H9 (cell line): ENCODE results near the gene CERS6. TPM values are rescaled to one million over a fixed set of nuclear protein-coding genes. Genes with fewer than 3 reads are reported as not detected.

Source experiments
- DNase-seq: peaks from one replicate; pipeline ENCODE4 v3.0.0-alpha.2; 2017
- H2AFZ ChIP-seq: one replicate; pipeline ENCODE4 v1.6.1; 2013; ENCODE audit warnings: mild to moderate bottlenecking, low read length, control low read depth, moderate library complexity
- H2AK5ac ChIP-seq: 2 replicates; pipeline ENCODE4 v1.6.1; 2013; ENCODE audit warnings: low read length, control low read depth, mixed read lengths; ENCODE audit not compliant: insufficient read length
- H2BK120ac ChIP-seq: one replicate; pipeline ENCODE4 v1.6.1; 2013; ENCODE audit warnings: low read depth, mild to moderate bottlenecking, low read length, control low read depth, inconsistent platforms; ENCODE audit not compliant: poor library complexity, severe bottlenecking
- H2BK12ac ChIP-seq: 2 replicates; pipeline ENCODE4 v1.6.1; 2013; ENCODE audit warnings: low read length, control low read depth, mixed read lengths, low read depth; ENCODE audit not compliant: insufficient read length
- H2BK15ac ChIP-seq: 2 replicates; pipeline ENCODE4 v1.6.1; 2013; ENCODE audit warnings: low read depth, low read length, control low read depth
- H2BK20ac ChIP-seq: one replicate; pipeline ENCODE4 v1.6.1; 2013; ENCODE audit warnings: low read depth, mild to moderate bottlenecking, low read length, control low read depth, inconsistent platforms; ENCODE audit not compliant: poor library complexity, severe bottlenecking
- H2BK5ac ChIP-seq: 2 replicates; pipeline ENCODE4 v1.6.1; 2013; ENCODE audit warnings: low read length, control low read depth, mixed read lengths; ENCODE audit not compliant: insufficient read length
- H3K14ac ChIP-seq: 2 replicates; pipeline ENCODE4 v1.6.1; 2013; ENCODE audit warnings: low read length, control low read depth; ENCODE audit not compliant: insufficient read depth
- H3K18ac ChIP-seq: 2 replicates; pipeline ENCODE4 v1.6.1; 2013; ENCODE audit warnings: low read depth, mild to moderate bottlenecking, mixed read lengths, low read length, control low read depth; ENCODE audit not compliant: insufficient read length
- H3K23ac ChIP-seq: 2 replicates; pipeline ENCODE4 v1.6.1; 2013; ENCODE audit warnings: low read length, control low read depth, mixed read lengths, low read depth; ENCODE audit not compliant: insufficient read length
- H3K23me2 ChIP-seq: 2 replicates; pipeline ENCODE4 v1.6.1; 2013; ENCODE audit warnings: low read depth, mild to moderate bottlenecking, mixed read lengths, low read length, control low read depth; ENCODE audit not compliant: insufficient read length, poor library complexity, severe bottlenecking
- H3K27ac ChIP-seq: 2 replicates; pipeline ENCODE4 v1.5.1; 2013; ENCODE audit warnings: low read length, control low read depth, mixed read lengths, low read depth; ENCODE audit not compliant: insufficient read length
- H3K27me3 ChIP-seq: 2 replicates; pipeline ENCODE4 v1.6.1; 2013; ENCODE audit warnings: low read length, control low read depth, inconsistent platforms; ENCODE audit not compliant: insufficient read depth
- H3K4ac ChIP-seq: 2 replicates; pipeline ENCODE4 v1.6.1; 2013; ENCODE audit warnings: low read depth, mild to moderate bottlenecking, control low read depth, inconsistent platforms, low read length, moderate library complexity
- H3K4me1 ChIP-seq: 2 replicates; pipeline ENCODE4 v1.6.1; 2013; ENCODE audit warnings: low read length, control low read depth, inconsistent platforms; ENCODE audit not compliant: insufficient read depth
- H3K4me2 ChIP-seq: 2 replicates; pipeline ENCODE4 v1.6.1; 2013; ENCODE audit warnings: low read length, control low read depth, mixed read lengths; ENCODE audit not compliant: insufficient read length, insufficient read depth
- H3K56ac ChIP-seq: 2 replicates; pipeline ENCODE4 v1.6.1; 2013; ENCODE audit warnings: low read depth, mild to moderate bottlenecking, mixed read lengths, low read length, control low read depth; ENCODE audit not compliant: insufficient read length
- H3K79me1 ChIP-seq: 2 replicates; pipeline ENCODE4 v1.6.1; 2013; ENCODE audit warnings: low read depth, mild to moderate bottlenecking, moderate library complexity, low read length, control low read depth, inconsistent platforms; ENCODE audit not compliant: insufficient read depth, poor library complexity, severe bottlenecking
- H3K79me2 ChIP-seq: 2 replicates; pipeline ENCODE4 v1.6.1; 2013; ENCODE audit warnings: low read length, control low read depth, inconsistent platforms; ENCODE audit not compliant: insufficient read depth
- H3K9ac ChIP-seq: 2 replicates; pipeline ENCODE4 v1.6.1; 2013; ENCODE audit warnings: low read length, control low read depth, mixed read lengths; ENCODE audit not compliant: insufficient read length; ENCODE audit errors: extremely low read depth
- H3K9me3 ChIP-seq: one replicate; pipeline ENCODE4 v1.6.1; 2013; ENCODE audit warnings: low read depth, low read length, inconsistent platforms; ENCODE audit not compliant: control insufficient read depth
- H3T11ph ChIP-seq: one replicate; pipeline ENCODE4 v1.6.1; 2013; ENCODE audit warnings: mild to moderate bottlenecking, low read length, control low read depth, inconsistent platforms
- H4K20me1 ChIP-seq: one replicate; pipeline ENCODE4 v1.6.1; 2013; ENCODE audit not compliant: control insufficient read depth, insufficient read length, insufficient read depth
- H4K5ac ChIP-seq: 2 replicates; pipeline ENCODE4 v1.6.1; 2013; ENCODE audit warnings: low read depth, mild to moderate bottlenecking, mixed read lengths, low read length, control low read depth; ENCODE audit not compliant: insufficient read length
- H4K8ac ChIP-seq: replicated peaks from 2 replicates; pipeline ENCODE4 v1.6.1; 2013; ENCODE audit warnings: low read length, control low read depth, mixed read lengths, low read depth; ENCODE audit not compliant: insufficient read length
- H4K91ac ChIP-seq: 2 replicates; pipeline ENCODE4 v1.6.1; 2013; ENCODE audit warnings: low read depth, mild to moderate bottlenecking, moderate library complexity, mixed read lengths, low read length, control low read depth; ENCODE audit not compliant: insufficient read length
- H3K27ac Mint-ChIP-seq, 3 experiments: 2 replicates in 2 of 3; 3 replicates in 1 of 3; pipeline ENCODE4 v1.8.0; 2020 to 2021; ENCODE audit warnings: mixed read lengths in 3 of 3, mild to moderate bottlenecking in 1 of 3, moderate library complexity in 1 of 3
- H3K27me3 Mint-ChIP-seq: 2 replicates; pipeline ENCODE4 v1.8.0; 2021; ENCODE audit warnings: low read depth, mild to moderate bottlenecking, moderate library complexity, mixed read lengths
- H3K36me3 Mint-ChIP-seq, 3 experiments: 2 replicates in 2 of 3; 3 replicates in 1 of 3; pipeline ENCODE4 v1.8.0; 2020 to 2021; ENCODE audit warnings: low read depth in 3 of 3, mixed read lengths in 3 of 3; ENCODE audit not compliant: insufficient read depth in 1 of 3
- H3K4me1 Mint-ChIP-seq, 2 experiments: 2 replicates each; pipeline ENCODE4 v1.8.0; 2020; ENCODE audit warnings: mixed read lengths in 2 of 2
- H3K4me3 Mint-ChIP-seq, 2 experiments: 2 replicates in 1 of 2; 3 replicates in 1 of 2; pipeline ENCODE4 v1.8.0; 2020 to 2021; ENCODE audit warnings: mild to moderate bottlenecking in 2 of 2, mixed read lengths in 2 of 2, moderate library complexity in 1 of 2
- H3K9me3 Mint-ChIP-seq, 2 experiments: 2 replicates in 1 of 2; 3 replicates in 1 of 2; pipeline ENCODE4 v1.8.0; 2020; ENCODE audit warnings: mild to moderate bottlenecking in 2 of 2, mixed read lengths in 2 of 2, moderate library complexity in 1 of 2
- CTCF ChIP-seq: fragments of 200-600 bp; sonication (generic); conservative IDR thresholded peaks from 3 replicates; pipeline ENCODE4 v1.8.0; 2021; ENCODE audit warnings: antibody characterized with exemption, mild to moderate bottlenecking
- WGBS: extraction: QIAGEN DNeasy Blood & Tissue Kit; methylation state at CpG from one replicate; pipeline ENCODE4 v1.1.7; 2013; ENCODE audit warnings: missing lambda C conversion rate, low lambda C conversion rate, mixed read lengths; ENCODE audit not compliant: insufficient read length; ENCODE audit errors: extremely low coverage; 5-methylcytosine and 5-hydroxymethylcytosine counted together
- total RNA-seq: library from RNA; stranded (reverse); gene quantifications from 2 replicates; pipeline ENCODE4 v1.2.1, GENCODE V29; 2021

CERS6 gene
- total RNA-seq, 1 experiment from 2014 or later = 17.7 TPM

- H4K8ac ChIP-seq = no peak overlapping the region
- H2BK15ac ChIP-seq = no peak overlapping the region
- H3T11ph ChIP-seq = no peak overlapping the region
- no peak for DNase-seq
- H4K20me1 ChIP-seq = no peaks in the 10 kb centered on the region
- H2BK120ac ChIP-seq = no peak overlapping the region
- H3K27me3 Mint-ChIP-seq = peaks cover 12% of the 10 kb centered on the region
- H3K79me2 ChIP-seq = no peaks in the 10 kb centered on the region
- H3K4ac ChIP-seq = no peak overlapping the region
- no peak overlapping the region for H3K23ac ChIP-seq
- H3K23me2 ChIP-seq = no peaks in the 10 kb centered on the region
- H3K27me3 ChIP-seq = no peaks in the 10 kb centered on the region
- H3K4me2 ChIP-seq = no peak overlapping the region
- H2BK5ac ChIP-seq = no peak overlapping the region
- H3K9ac ChIP-seq = no peak overlapping the region
- no peak overlapping the region for H2BK12ac ChIP-seq
- no peaks in the 10 kb centered on the region for H3K79me1 ChIP-seq
- H4K5ac ChIP-seq = no peak overlapping the region
- H3K9me3 ChIP-seq = no peaks in the 10 kb centered on the region
- no peak overlapping the region for H3K27ac ChIP-seq
- no peak overlapping the region for H4K91ac ChIP-seq
- H3K56ac ChIP-seq = no peak overlapping the region
- WGBS = no CpG with 5 or more reads among the region's 2 CpGs
- H3K4me1 ChIP-seq = peaks cover 25% of the 10 kb centered on the region; the same call in 1 of the 2 replicates
- no peak overlapping the region for H3K27ac Mint-ChIP-seq
- no peak overlapping the region for H3K18ac ChIP-seq
- peaks cover 36 to 41% of the 10 kb centered on the region in 2 experiments for H3K4me1 Mint-ChIP-seq
- TF ChIP-seq CTCF = no peak
- H2AFZ ChIP-seq = no peak overlapping the region
- no peak overlapping the region for H2BK20ac ChIP-seq
- H3K14ac ChIP-seq = no peak overlapping the region
- no peak overlapping the region for H2AK5ac ChIP-seq
- no peak overlapping the region for H3K4me3 Mint-ChIP-seq
- H3K9me3 Mint-ChIP-seq = no peaks in the 10 kb centered on the region
- H3K36me3 Mint-ChIP-seq = no peaks in the 10 kb centered on the region
These were observed 345.4 kb downstream of the CERS6 start for GRCh38 chr2:168801471-168801870.
